PFSK-1 (cell line): Measurements from ENCODE around the gene USP2.

Experiments
- FOXP2 ChIP-seq: optimal IDR thresholded peaks from 2 replicates; pipeline ENCODE3; 2011; ENCODE audit warnings: borderline replicate concordance, control low read depth, inconsistent platforms; ENCODE audit not compliant: insufficient read depth; ENCODE audit errors: extremely low read length, extremely low read depth
- POLR2AphosphoS5 ChIP-seq: IDR thresholded peaks from 2 replicates; pipeline ENCODE4 v1.6.1; 2012; ENCODE audit warnings: low read depth, mild to moderate bottlenecking, control low read depth, low read length, moderate library complexity
- REST ChIP-seq, 2 experiments: IDR thresholded peaks; 2 replicates each; pipeline versions ENCODE4 v1.6.1 to v1.8.0; 2011 to 2012; ENCODE audit warnings: low read depth in 2 of 2, low read length in 2 of 2, control low read depth in 1 of 2, inconsistent platforms in 1 of 2, mild to moderate bottlenecking in 1 of 2, moderate library complexity in 1 of 2; ENCODE audit not compliant: insufficient read depth in 1 of 2
- SIN3A ChIP-seq: IDR thresholded peaks from 2 replicates; pipeline ENCODE4 v1.6.1; 2012; ENCODE audit warnings: mild to moderate bottlenecking, low read length, moderate library complexity, borderline replicate concordance; ENCODE audit not compliant: insufficient read depth

GRCh38 chr11:119323532-119324033 lies 57.9 kb downstream of the USP2 start:
- no peak for TF ChIP-seq POLR2AphosphoS5
- no peak for TF ChIP-seq SIN3A
- TF ChIP-seq REST (IDR thresholded peaks at IDR 0.05; ENCODE audit: insufficient read depth in 1 of 2, low read depth in 2 of 2, low read length in 2 of 2) = no peak
- no peak for TF ChIP-seq FOXP2
